Keratinocyte (primary cell): Measurements from ENCODE around the gene ZNF12. TPM values are rescaled to one million over a fixed set of nuclear protein-coding genes. Genes with fewer than 3 reads are reported as not detected.

ENCODE experiments used
- DNase-seq: peaks from one replicate; pipeline ENCODE4 v3.0.0-alpha.2; 2011; ENCODE audit warnings: low read depth, missing footprints, low spot score
- FAIRE-seq: peaks from 2 replicates; lab custom pipeline; 2011; peaks lifted over from hg19 to GRCh38; lab: Jason Lieb, UNC
- H2AFZ ChIP-seq: 2 replicates; pipeline ENCODE4 v1.6.0; 2012; ENCODE audit warnings: low read length, control low read depth, inconsistent platforms; ENCODE audit not compliant: control insufficient read depth
- H3K27ac ChIP-seq: 2 replicates; pipeline ENCODE4 v1.5.1; 2011; ENCODE audit warnings: low read length; ENCODE audit not compliant: control insufficient read depth, insufficient read depth
- H3K27me3 ChIP-seq: 3 replicates; pipeline ENCODE4 v1.6.0; 2011; ENCODE audit warnings: low read length; ENCODE audit not compliant: control insufficient read depth, insufficient read depth; ENCODE audit errors: extremely low read depth
- H3K36me3 ChIP-seq, 2 experiments: 2 replicates in 1 of 2; 3 replicates in 1 of 2; pipeline ENCODE4 v1.5.1; 2011; ENCODE audit warnings: low read length in 2 of 2, mild to moderate bottlenecking in 1 of 2; ENCODE audit not compliant: control insufficient read depth in 2 of 2, insufficient read depth in 2 of 2; ENCODE audit errors: extremely low read depth in 1 of 2
- H3K4me1 ChIP-seq: 3 replicates; pipeline ENCODE4 v1.5.1; 2011; ENCODE audit warnings: low read length; ENCODE audit not compliant: control insufficient read depth, insufficient read depth; ENCODE audit errors: extremely low read depth
- H3K4me2 ChIP-seq: 3 replicates; pipeline ENCODE4 v1.6.0; 2011; ENCODE audit warnings: low read depth, low read length; ENCODE audit not compliant: control insufficient read depth, insufficient read depth; ENCODE audit errors: extremely low read depth
- H3K4me3 ChIP-seq, 3 experiments: fragments of 200-600 bp in 1 of 3; sonication (generic) in 1 of 3; 2 replicates in 2 of 3; 3 replicates in 1 of 3; pipeline ENCODE4 v1.5.1; 2011 to 2016; ENCODE audit warnings: low read length in 3 of 3, mild to moderate bottlenecking in 3 of 3, control low read depth in 2 of 3, inconsistent platforms in 1 of 3, low read depth in 1 of 3, mixed read lengths in 1 of 3, mixed run types in 1 of 3, moderate library complexity in 1 of 3; ENCODE audit not compliant: control insufficient read depth in 2 of 3, insufficient read depth in 2 of 3; ENCODE audit errors: extremely low read depth in 1 of 3
- H3K79me2 ChIP-seq: 2 replicates; pipeline ENCODE4 v1.6.0; 2012; ENCODE audit warnings: low read length; ENCODE audit not compliant: control insufficient read depth, insufficient read depth
- H3K9ac ChIP-seq: 3 replicates; pipeline ENCODE4 v1.6.0; 2011; ENCODE audit warnings: low read length; ENCODE audit not compliant: control insufficient read depth, insufficient read depth; ENCODE audit errors: extremely low read depth
- H3K9me1 ChIP-seq: 3 replicates; pipeline ENCODE4 v1.6.0; 2011; ENCODE audit warnings: low read length; ENCODE audit not compliant: control insufficient read depth, insufficient read depth; ENCODE audit errors: extremely low read depth
- H3K9me3 ChIP-seq: 2 replicates; pipeline ENCODE4 v1.5.1; 2012; ENCODE audit warnings: low read depth, low read length; ENCODE audit not compliant: control insufficient read depth
- H4K20me1 ChIP-seq: 3 replicates; pipeline ENCODE4 v1.6.0; 2011; ENCODE audit warnings: low read length; ENCODE audit not compliant: control insufficient read depth, insufficient read depth; ENCODE audit errors: extremely low read depth
- CTCF ChIP-seq, 3 experiments: IDR thresholded peaks in 1 of 3; conservative IDR thresholded peaks in 1 of 3; optimal IDR thresholded peaks in 1 of 3; 2 replicates in 2 of 3; 3 replicates in 1 of 3; pipeline versions ENCODE3 to v1.5.1; 2011; ENCODE audit warnings: low read length in 3 of 3, mild to moderate bottlenecking in 3 of 3, moderate library complexity in 2 of 3, control low read depth in 1 of 3, inconsistent platforms in 1 of 3; ENCODE audit not compliant: insufficient read depth in 2 of 3; ENCODE audit errors: extremely low read depth in 1 of 3
- EZH2 ChIP-seq: IDR thresholded peaks from one replicate; pipeline ENCODE4 v1.6.1; 2012; ENCODE audit warnings: inconsistent platforms, mild to moderate bottlenecking, low read length, moderate library complexity
- dilution Hi-C: fragments of 300-500 bp; cut with MboI; formaldehyde crosslinking; loops from one replicate; pipeline ENCODE4 v1.7.0; 2020; ENCODE audit warnings: low sequenced_read_pairs; ENCODE audit not compliant: extremely low pct_ligation_motif_present
- polyA plus RNA-seq, 5 experiments: library from polyadenylated mRNA; depleted of rRNA in 3 of 5; stranded (reverse) in 3 of 5; stranded (forward) in 1 of 5; unstranded in 1 of 5; fragments of >200 nt; gene quantifications; 1 replicate in 1 of 5; 2 replicates in 3 of 5; 3 replicates in 1 of 5; pipeline versions ENCODE4 v1.2.1 to v1.2.3, GENCODE V29; 2011 to 2012; ENCODE audit warnings: missing spikeins in 2 of 5, low read depth in 1 of 5, low replicate concordance in 1 of 5

ZNF12 gene
- polyA plus RNA-seq, 1 donor (not counting 4 experiments of a cell fraction or from before 2014, with no cell fraction given) = 12.5 TPM

GRCh38 chr7:6691103-6691502 is 15.6 kb downstream of the ZNF12 start:
- TF ChIP-seq CTCF (optimal IDR thresholded peaks at IDR 0.05 in 1 of 3, IDR thresholded peaks at IDR 0.05 in 1 of 3, conservative IDR thresholded peaks at IDR 0.05 in 1 of 3; ENCODE audit: extremely low read depth in 1 of 3, insufficient read depth in 2 of 3, low read length in 3 of 3) = no peak
- H3K27me3 ChIP-seq = no peaks in the 10 kb centered on the region
- no peaks in the 10 kb centered on the region for H3K9me1 ChIP-seq
- H3K27ac ChIP-seq = no peak overlapping the region
- dilution Hi-C loops = no loop called here
- no peaks in the 10 kb centered on the region for H3K79me2 ChIP-seq
- H3K4me1 ChIP-seq = no peaks in the 10 kb centered on the region
- H3K4me2 ChIP-seq = no peak overlapping the region
- no peaks in the 10 kb centered on the region for H4K20me1 ChIP-seq
- H3K36me3 ChIP-seq = peaks cover 35 to 55% of the 10 kb centered on the region in 2 experiments
- no peak overlapping the region for H3K9ac ChIP-seq
- H2AFZ ChIP-seq = no peak overlapping the region
- FAIRE-seq (no peak), DNase-seq (no peak)
- peaks cover 61% of the 10 kb centered on the region for H3K9me3 ChIP-seq
- H3K4me3 ChIP-seq = no peak overlapping the region

GRCh38 chr7:6680146-6680545 is 26.6 kb downstream of the ZNF12 start:
- Histone ChIP-seq H3K9me1 (no peaks in the 10 kb centered on the region), H4K20me1 (no peaks in the 10 kb centered on the region), H3K4me2 (no peak overlapping the region), H3K27me3 (no peaks in the 10 kb centered on the region), H3K79me2 (no peaks in the 10 kb centered on the region), H3K36me3 (no peaks in the 10 kb centered on the region), H2AFZ (no peak overlapping the region), H3K4me3 (no peak overlapping the region), H3K9ac (no peak overlapping the region), H3K4me1 (no peaks in the 10 kb centered on the region), H3K27ac (no peak overlapping the region), H3K9me3 (peaks cover 20% of the 10 kb centered on the region)
- TF ChIP-seq CTCF (optimal IDR thresholded peaks at IDR 0.05 in 1 of 3, IDR thresholded peaks at IDR 0.05 in 1 of 3, conservative IDR thresholded peaks at IDR 0.05 in 1 of 3; ENCODE audit: extremely low read depth in 1 of 3, insufficient read depth in 2 of 3, low read length in 3 of 3) (no peak), EZH2 (no peak)
- dilution Hi-C loops = no loop called here
- DNase-seq (no peak), FAIRE-seq (no peak)
